ENCODE results near the gene CMTM7. TPM values are rescaled to one million over a fixed set of nuclear protein-coding genes. Genes with fewer than 3 reads are reported as not detected.

CMTM7 gene
- total RNA-seq, 3 donors from 2014 or later (not counting 1 experiment from before 2014, with no cell fraction given): 4.1 to 16.7 (median 12.8) TPM

- Mint-ChIP-seq H3K9me3 (no peaks in the 10 kb centered on the region), H3K36me3 (no peaks in the 10 kb centered on the region), H3K4me1 (peaks cover 9 to 26% of the 10 kb centered on the region in 2 donors), H3K27me3 (ENCODE audit: low read depth in 2 of 2) (no peaks in the 10 kb centered on the region), H3K27ac (peak overlapping the region; percentile 0 to 64), H3K4me3 (no peak overlapping the region)
- intact Hi-C loops (cut with micrococcal nuclease): no loop called here
- H3K9me3 ChIP-seq (ENCODE audit: control insufficient read depth, insufficient read depth, low read length): no peaks in the 10 kb centered on the region
- H3K4me1 ChIP-seq (ENCODE audit: control insufficient read depth, insufficient read depth, low read length): peaks cover 55% of the 10 kb centered on the region
- no peak for ATAC-seq
- TF ChIP-seq CTCF (IDR thresholded peaks at IDR 0.05): no peak
- H3K27me3 ChIP-seq (ENCODE audit: control insufficient read depth, insufficient read depth, low read length): no peaks in the 10 kb centered on the region
- DNase-seq: peak in 1 of 2 donors; percentile 63
- H3K4me3 ChIP-seq (ENCODE audit: low read length): no peak overlapping the region
- peaks cover 7% of the 10 kb centered on the region for H3K36me3 ChIP-seq (ENCODE audit: control insufficient read depth, insufficient read depth, low read length)
- H3K27ac ChIP-seq (ENCODE audit: low read length): peak overlapping the region; percentile 1
- WGBS (ENCODE audit: insufficient coverage): 76% methylated on average over 15 of the region's 15 CpGs
Measured at GRCh38 chr3:32455609-32456428, 64.2 kb downstream of the CMTM7 start.

- H3K4me3 Mint-ChIP-seq: no peak overlapping the region
- H3K36me3 ChIP-seq (ENCODE audit: control insufficient read depth, insufficient read depth, low read length): peaks cover 7% of the 10 kb centered on the region
- no peaks in the 10 kb centered on the region for H3K9me3 Mint-ChIP-seq
- H3K27ac Mint-ChIP-seq: peak overlapping the region; percentile 14 to 50
- ATAC-seq: no peak
- TF ChIP-seq CTCF (IDR thresholded peaks at IDR 0.05): no peak
- H3K36me3 Mint-ChIP-seq: no peaks in the 10 kb centered on the region
- no peak for DNase-seq
- H3K27me3 ChIP-seq (ENCODE audit: control insufficient read depth, insufficient read depth, low read length): no peaks in the 10 kb centered on the region
- H3K4me1 ChIP-seq (ENCODE audit: control insufficient read depth, insufficient read depth, low read length): peaks cover 61% of the 10 kb centered on the region
- 91% methylated on average over 11 of the region's 11 CpGs for WGBS (ENCODE audit: insufficient coverage)
- no peaks in the 10 kb centered on the region for H3K9me3 ChIP-seq (ENCODE audit: control insufficient read depth, insufficient read depth, low read length)
- no peaks in the 10 kb centered on the region for H3K27me3 Mint-ChIP-seq (ENCODE audit: low read depth in 2 of 2)
- no peak overlapping the region for H3K4me3 ChIP-seq (ENCODE audit: low read length)
- intact Hi-C loops (cut with micrococcal nuclease): no loop called here
- peaks cover 9 to 29% of the 10 kb centered on the region in 2 donors for H3K4me1 Mint-ChIP-seq
- peak overlapping the region; percentile 1 for H3K27ac ChIP-seq (ENCODE audit: low read length)
Measured at GRCh38 chr3:32456429-32457130, 64.9 kb downstream of the CMTM7 start.

GRCh38 chr3:32457971-32458471, 66.4 kb downstream of the CMTM7 start:
- no peak overlapping the region for H3K4me3 ChIP-seq (ENCODE audit: low read length)
- peak; percentile 22 to 91 for DNase-seq
- Mint-ChIP-seq H3K4me3 (peak overlapping the region; percentile 72), H3K36me3 (no peaks in the 10 kb centered on the region), H3K27ac (peak overlapping the region; percentile 89 to 92), H3K27me3 (ENCODE audit: low read depth in 2 of 2) (no peaks in the 10 kb centered on the region), H3K9me3 (no peaks in the 10 kb centered on the region), H3K4me1 (peaks cover 9 to 29% of the 10 kb centered on the region in 2 donors)
- H3K27me3 ChIP-seq (ENCODE audit: control insufficient read depth, insufficient read depth, low read length): no peaks in the 10 kb centered on the region
- TF ChIP-seq CTCF (IDR thresholded peaks at IDR 0.05): no peak
- H3K36me3 ChIP-seq (ENCODE audit: control insufficient read depth, insufficient read depth, low read length): peaks cover 3% of the 10 kb centered on the region
- peak; percentile 29 to 69 (median 44) for ATAC-seq
- H3K27ac ChIP-seq (ENCODE audit: low read length): peak overlapping the region; percentile 81
- peaks cover 61% of the 10 kb centered on the region for H3K4me1 ChIP-seq (ENCODE audit: control insufficient read depth, insufficient read depth, low read length)
- intact Hi-C loops (cut with micrococcal nuclease): no loop called here
- H3K9me3 ChIP-seq (ENCODE audit: control insufficient read depth, insufficient read depth, low read length): no peaks in the 10 kb centered on the region
- WGBS (ENCODE audit: insufficient coverage): 8% methylated on average over 8 of the region's 9 CpGs

Measured in natural killer cell (primary cell).